ENCODE measurements around the gene NFE2L1.

DNA sequence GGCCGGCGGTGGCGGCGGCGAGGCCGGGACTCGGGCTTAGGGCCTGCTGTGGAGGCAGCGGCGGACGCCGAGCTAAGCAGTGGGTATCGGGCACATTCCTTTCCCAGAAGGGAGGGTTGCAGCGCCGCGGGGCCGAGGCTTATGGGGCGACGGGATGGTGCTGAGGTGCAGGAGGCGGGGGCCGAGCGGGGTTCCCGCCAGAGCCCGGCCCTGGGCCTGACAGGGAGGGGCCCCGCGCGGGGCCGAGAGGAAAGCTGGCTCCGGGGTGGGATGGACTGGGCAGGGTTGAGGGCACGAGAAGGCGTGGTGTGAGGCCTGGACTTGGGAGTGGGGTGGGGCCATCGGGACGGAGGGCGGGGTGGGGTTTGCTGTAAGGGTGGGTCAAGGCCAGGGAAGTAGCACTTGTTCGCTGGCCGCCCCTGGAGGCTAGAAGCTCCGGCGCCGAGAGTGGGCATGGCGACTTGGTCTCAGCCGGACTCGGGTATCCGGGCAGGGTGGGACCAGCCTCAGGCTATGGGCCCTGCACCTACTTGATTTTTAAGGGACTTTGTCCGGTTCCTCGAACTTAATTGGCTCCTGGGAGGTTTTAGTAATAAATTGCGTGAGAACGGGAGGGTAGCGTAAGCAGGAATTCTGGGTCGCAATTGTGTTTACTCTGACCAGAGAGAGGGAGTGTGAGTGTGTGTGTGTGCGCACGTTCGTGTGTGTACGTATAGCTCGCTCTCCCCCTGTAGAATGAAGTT, 396 bp downstream of the NFE2L1 start:
- TF ChIP-seq, protein P1, sequence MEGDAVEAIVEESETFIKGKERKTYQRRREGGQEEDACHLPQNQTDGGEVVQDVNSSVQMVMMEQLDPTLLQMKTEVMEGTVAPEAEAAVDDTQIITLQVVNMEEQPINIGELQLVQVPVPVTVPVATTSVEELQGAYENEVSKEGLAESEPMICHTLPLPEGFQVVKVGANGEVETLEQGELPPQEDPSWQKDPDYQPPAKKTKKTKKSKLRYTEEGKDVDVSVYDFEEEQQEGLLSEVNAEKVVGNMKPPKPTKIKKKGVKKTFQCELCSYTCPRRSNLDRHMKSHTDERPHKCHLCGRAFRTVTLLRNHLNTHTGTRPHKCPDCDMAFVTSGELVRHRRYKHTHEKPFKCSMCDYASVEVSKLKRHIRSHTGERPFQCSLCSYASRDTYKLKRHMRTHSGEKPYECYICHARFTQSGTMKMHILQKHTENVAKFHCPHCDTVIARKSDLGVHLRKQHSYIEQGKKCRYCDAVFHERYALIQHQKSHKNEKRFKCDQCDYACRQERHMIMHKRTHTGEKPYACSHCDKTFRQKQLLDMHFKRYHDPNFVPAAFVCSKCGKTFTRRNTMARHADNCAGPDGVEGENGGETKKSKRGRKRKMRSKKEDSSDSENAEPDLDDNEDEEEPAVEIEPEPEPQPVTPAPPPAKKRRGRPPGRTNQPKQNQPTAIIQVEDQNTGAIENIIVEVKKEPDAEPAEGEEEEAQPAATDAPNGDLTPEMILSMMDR (IDR thresholded peaks at IDR 0.05), result no peak
- TF ChIP-seq POLR2A (IDR thresholded peaks at IDR 0.05; ENCODE audit: low read depth), result peak; percentile 83
